GM10266 (cell line): Measurements from ENCODE around the gene PEPD.

Experiments
- DNase-seq: peaks from one replicate; pipeline ENCODE4 v3.0.0; 2012; ENCODE audit errors: extremely low spot score
- TF ChIP-seq, protein P1 (sequence below): IDR thresholded peaks from 2 replicates; pipeline ENCODE4 v1.5.1; 2012; ENCODE audit warnings: mild to moderate bottlenecking, low read depth; ENCODE audit not compliant: control insufficient read depth, insufficient read depth; ENCODE audit errors: missing control alignments

The PEPD gene

DNA sequence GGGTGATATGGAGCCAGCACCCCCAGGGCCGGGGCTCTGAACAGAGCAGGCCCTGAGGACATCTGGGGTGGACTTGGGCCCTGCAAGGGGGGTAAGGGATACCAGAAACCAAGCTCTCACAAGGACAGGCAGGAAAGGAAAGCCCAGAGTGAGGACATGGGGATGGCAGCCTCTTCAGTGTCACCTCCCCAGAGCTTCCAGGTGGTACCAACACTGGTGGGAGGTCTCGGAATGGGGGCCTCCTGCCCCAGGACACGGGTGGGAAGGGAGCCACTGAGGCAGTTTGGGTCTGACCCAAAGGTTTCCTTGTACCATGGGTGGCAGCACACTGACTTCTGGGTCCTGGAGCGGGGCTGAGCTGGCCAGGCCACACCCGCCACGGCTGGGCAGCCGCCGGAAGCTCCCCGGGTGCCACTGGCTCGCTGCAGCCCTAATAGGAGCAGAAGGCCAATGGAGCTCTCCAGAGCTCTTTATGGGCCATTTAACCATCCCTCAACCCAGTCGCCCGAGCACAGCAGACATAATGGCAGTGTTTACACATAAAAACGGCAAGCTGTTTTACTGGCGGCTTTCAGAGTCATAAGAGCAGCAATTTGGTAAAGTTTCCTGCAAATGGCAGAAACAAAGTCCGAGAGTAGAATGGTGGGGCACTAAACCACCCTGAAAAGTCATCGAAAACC lies 59.3 kb downstream of the PEPD start:
- TF ChIP-seq, protein P1, sequence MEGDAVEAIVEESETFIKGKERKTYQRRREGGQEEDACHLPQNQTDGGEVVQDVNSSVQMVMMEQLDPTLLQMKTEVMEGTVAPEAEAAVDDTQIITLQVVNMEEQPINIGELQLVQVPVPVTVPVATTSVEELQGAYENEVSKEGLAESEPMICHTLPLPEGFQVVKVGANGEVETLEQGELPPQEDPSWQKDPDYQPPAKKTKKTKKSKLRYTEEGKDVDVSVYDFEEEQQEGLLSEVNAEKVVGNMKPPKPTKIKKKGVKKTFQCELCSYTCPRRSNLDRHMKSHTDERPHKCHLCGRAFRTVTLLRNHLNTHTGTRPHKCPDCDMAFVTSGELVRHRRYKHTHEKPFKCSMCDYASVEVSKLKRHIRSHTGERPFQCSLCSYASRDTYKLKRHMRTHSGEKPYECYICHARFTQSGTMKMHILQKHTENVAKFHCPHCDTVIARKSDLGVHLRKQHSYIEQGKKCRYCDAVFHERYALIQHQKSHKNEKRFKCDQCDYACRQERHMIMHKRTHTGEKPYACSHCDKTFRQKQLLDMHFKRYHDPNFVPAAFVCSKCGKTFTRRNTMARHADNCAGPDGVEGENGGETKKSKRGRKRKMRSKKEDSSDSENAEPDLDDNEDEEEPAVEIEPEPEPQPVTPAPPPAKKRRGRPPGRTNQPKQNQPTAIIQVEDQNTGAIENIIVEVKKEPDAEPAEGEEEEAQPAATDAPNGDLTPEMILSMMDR: no peak
- no peak for DNase-seq

GRCh38 chr19:33461256-33462111 lies 60.1 kb downstream of the PEPD start:
- no peak for DNase-seq
- TF ChIP-seq, protein P1: no peak

DNA sequence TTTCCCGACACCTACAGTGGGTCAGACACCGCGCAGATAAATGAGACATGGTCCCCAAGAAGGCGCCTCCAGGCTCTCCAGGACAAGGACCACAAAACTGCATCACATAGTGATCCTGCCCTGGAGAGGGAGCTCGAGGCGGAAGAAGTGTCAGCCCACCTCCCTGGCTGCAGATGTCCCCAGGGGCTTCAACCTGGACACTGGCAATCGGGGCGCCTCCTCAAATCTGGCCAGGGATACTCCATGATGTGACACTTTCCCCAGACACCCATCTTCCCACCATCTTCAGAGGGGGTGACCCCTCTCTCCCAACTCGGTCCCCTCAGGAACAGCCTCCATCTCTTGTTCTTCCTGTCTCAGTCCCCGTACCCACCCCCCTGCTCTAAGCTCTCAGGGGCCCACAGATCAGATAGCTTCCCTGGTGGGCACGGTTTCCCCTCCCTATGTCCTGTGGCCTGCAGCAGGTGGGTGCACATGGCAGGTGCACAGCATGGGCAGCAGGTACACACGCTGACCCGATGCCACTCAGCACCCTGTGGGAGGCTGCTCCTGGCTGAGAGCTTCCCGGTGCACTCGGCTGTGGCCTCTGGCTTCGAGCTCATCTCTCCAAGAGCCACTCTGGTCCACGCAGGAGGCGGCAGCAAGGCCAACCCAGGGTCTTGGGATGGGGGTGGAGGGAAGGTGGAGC lies 61.2 kb downstream of the PEPD start:
- TF ChIP-seq, protein P1: no peak
- DNase-seq: no peak

DNA sequence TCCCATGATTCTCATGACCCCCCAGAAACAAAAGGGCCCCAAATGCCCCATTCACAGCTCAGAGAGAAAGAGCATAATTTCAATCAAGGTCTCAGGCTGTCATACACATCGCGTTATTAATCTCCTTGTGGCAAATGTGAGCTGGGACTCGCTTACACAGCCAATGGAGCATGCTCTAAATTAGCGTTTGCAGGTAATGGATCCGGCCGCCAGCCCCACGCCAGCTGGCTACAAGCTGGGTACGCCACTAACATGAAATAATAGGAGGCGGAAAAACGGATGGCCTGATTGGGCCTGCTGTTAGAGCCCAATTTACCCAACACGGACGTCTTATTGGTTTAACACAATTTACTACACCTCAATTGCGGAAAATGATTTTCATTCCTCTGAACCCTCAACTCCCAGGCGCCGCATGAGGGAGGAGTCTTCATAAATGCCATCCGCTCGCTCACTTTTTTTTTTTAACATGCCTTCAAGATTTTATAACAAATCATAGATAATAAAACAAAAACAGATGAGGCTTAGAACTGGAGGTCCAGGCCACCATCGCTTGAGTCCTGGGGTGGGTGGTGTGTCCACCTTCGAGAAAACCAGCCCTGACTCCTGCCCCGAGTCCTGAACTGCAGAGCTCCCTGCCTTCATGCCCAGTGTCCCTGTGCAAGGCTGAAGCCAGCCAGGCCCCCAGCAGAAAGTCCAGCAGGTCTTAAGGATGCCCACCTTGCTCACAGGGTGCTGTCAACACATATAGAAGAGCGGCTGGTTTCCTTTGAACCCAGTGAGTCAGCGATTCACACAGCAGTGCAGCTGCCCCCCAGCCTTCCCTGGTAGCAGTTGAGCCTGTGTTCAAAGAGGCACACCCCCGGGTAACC lies 62.1 kb downstream of the PEPD start:
- no peak for DNase-seq

DNA sequence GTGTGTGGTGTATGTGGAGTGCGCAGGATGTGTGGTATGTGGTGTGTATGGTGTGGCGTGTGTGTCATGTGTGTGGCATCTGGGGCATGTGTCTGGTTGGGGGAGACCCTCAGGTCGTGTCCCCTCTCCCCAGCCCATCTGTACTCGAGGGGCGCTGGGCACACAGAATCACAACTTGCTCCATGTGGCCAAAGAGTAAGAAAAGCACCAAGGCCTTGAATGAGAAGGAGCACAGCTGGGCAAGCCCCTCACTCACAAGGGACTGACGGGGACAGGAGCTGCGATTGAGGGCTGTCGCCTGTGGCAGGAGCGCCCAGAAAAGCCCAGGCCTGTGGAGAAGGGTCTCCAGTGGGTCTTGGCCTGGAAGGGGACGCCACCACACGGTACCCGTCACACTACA lies 62.8 kb downstream of the PEPD start:
- TF ChIP-seq, protein P1: no peak
- DNase-seq: no peak

More for the DNA sequence above, 62.1 kb downstream of the PEPD start:
- TF ChIP-seq, protein P1: no peak

DNA sequence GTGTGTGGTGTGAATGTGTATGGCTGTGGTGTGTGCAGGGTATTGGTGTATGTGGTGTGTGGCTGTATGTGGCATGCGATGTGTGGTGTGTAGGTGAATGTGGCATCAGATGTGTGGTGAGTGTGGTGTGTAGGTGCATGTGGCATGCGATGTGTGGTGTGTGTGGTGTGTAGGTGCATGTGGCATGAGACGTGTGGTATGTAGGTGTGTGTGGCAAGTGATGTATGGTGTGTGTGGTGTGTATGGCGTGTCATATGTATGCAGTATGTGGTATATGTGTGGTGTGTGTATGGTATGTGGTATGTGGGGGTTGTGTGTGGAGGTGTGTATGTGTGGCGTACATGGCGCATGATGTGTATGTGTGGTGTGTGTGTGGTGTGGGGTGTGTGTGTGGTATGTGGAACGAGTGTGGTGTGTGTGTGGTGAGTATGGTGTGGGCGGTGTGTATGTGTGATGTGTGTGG lies 63.4 kb downstream of the PEPD start:
- no peak for DNase-seq
- TF ChIP-seq, protein P1: no peak
